Subcutaneous abdominal adipose tissue (tissue), 5 donors: ENCODE measurements around the gene MMP20.
"Not testable (repeated sequence)": the region's sequence is repeated elsewhere in the genome, so short reads cannot be mapped to it uniquely, and the experiment has no call there.

Experiments
- H3K27ac ChIP-seq: one replicate; pipeline ENCODE4 v1.7.0; 2013; ENCODE audit warnings: low read depth, mild to moderate bottlenecking, inconsistent platforms, low read length, moderate library complexity
- H3K27me3 ChIP-seq, 5 donors: one replicate each; pipeline ENCODE4 v1.7.0; 2013; ENCODE audit warnings: low read length in 5 of 5, inconsistent platforms in 1 of 5; ENCODE audit not compliant: control insufficient read depth in 5 of 5, insufficient read depth in 4 of 5
- H3K36me3 ChIP-seq, 5 donors: one replicate each; pipeline ENCODE4 v1.7.0; 2013; ENCODE audit warnings: low read length in 5 of 5; ENCODE audit not compliant: control insufficient read depth in 5 of 5, insufficient read depth in 5 of 5
- H3K4me1 ChIP-seq, 5 donors: one replicate each; pipeline ENCODE4 v1.7.0; 2013; ENCODE audit warnings: low read length in 5 of 5, mild to moderate bottlenecking in 3 of 5, moderate library complexity in 1 of 5; ENCODE audit not compliant: control insufficient read depth in 5 of 5, insufficient read depth in 5 of 5
- H3K4me3 ChIP-seq, 5 donors: one replicate each; pipeline ENCODE4 v1.7.0; 2013; ENCODE audit warnings: low read length in 5 of 5, low read depth in 1 of 5
- H3K9ac ChIP-seq, 5 donors: one replicate each; pipeline ENCODE4 v1.7.0; 2013; ENCODE audit warnings: low read length in 5 of 5, mild to moderate bottlenecking in 4 of 5, moderate library complexity in 3 of 5
- H3K9me3 ChIP-seq, 5 donors: one replicate each; pipeline ENCODE4 v1.7.0; 2013; ENCODE audit warnings: low read length in 5 of 5; ENCODE audit not compliant: control insufficient read depth in 5 of 5
- donor health status: healthy.
- donor health status: healthy.
- donor health status: healthy.
- donor health status: healthy.
- donor health status: healthy.

The MMP20 gene

GRCh38 chr11:102647430-102647829 is 22.3 kb upstream of the MMP20 start:
- H3K27me3 ChIP-seq, result no peaks in the 10 kb centered on the region

GRCh38 chr11:102643941-102644340 is 18.8 kb upstream of the MMP20 start:
- Histone ChIP-seq H3K36me3 (no peaks in the 10 kb centered on the region), H3K4me3 (no peak overlapping the region), H3K27ac (no peak overlapping the region), H3K9ac (no peak overlapping the region), H3K27me3 (no peaks in the 10 kb centered on the region), H3K9me3 (no peaks in the 10 kb centered on the region), H3K4me1 (peaks cover 0 to 3% (median 0%) of the 10 kb centered on the region in 5 donors)

More at GRCh38 chr11:102647430-102647829, 22.3 kb upstream of the MMP20 start:
- no peaks in the 10 kb centered on the region for H3K4me1 ChIP-seq
- H3K27ac ChIP-seq, result no peak overlapping the region
- H3K9ac ChIP-seq, result no peak overlapping the region
- no peaks in the 10 kb centered on the region for H3K36me3 ChIP-seq
- H3K9me3 ChIP-seq, result no peaks in the 10 kb centered on the region
- H3K4me3 ChIP-seq, result no peak overlapping the region

GRCh38 chr11:102640946-102641345 is 15.8 kb upstream of the MMP20 start:
- H3K27ac ChIP-seq, result no peak overlapping the region
- H3K9me3 ChIP-seq, result no peaks in the 10 kb centered on the region
- H3K9ac ChIP-seq, result no peak overlapping the region
- no peaks in the 10 kb centered on the region for H3K27me3 ChIP-seq
- peaks cover 0 to 3% (median 0%) of the 10 kb centered on the region in 5 donors for H3K4me1 ChIP-seq
- H3K36me3 ChIP-seq, result no peaks in the 10 kb centered on the region
- H3K4me3 ChIP-seq, result no peak overlapping the region

GRCh38 chr11:102639656-102640055 is 14.5 kb upstream of the MMP20 start:
- Histone ChIP-seq H3K9me3 (no peaks in the 10 kb centered on the region), H3K9ac (no peak overlapping the region), H3K4me3 (no peak overlapping the region), H3K27me3 (no peaks in the 10 kb centered on the region), H3K27ac (no peak overlapping the region), H3K4me1 (peaks cover 0 to 3% (median 0%) of the 10 kb centered on the region in 5 donors), H3K36me3 (no peaks in the 10 kb centered on the region)

GRCh38 chr11:102637731-102638130 is 12.6 kb upstream of the MMP20 start:
- Histone ChIP-seq H3K27ac (no peak overlapping the region), H3K9ac (no peak overlapping the region), H3K27me3 (no peaks in the 10 kb centered on the region), H3K4me1 (peaks cover 0 to 3% (median 0%) of the 10 kb centered on the region in 5 donors), H3K4me3 (no peak overlapping the region), H3K9me3 (no peaks in the 10 kb centered on the region), H3K36me3 (no peaks in the 10 kb centered on the region)

- Histone ChIP-seq H3K9me3 (no peaks in the 10 kb centered on the region), H3K9ac (no peak overlapping the region), H3K27me3 (no peaks in the 10 kb centered on the region), H3K36me3 (no peaks in the 10 kb centered on the region), H3K27ac (no peak overlapping the region), H3K4me1 (no peaks in the 10 kb centered on the region), H3K4me3 (no peak overlapping the region)
These were observed 8.4 kb upstream of the MMP20 start for GRCh38 chr11:102633385-102634026.

- H3K27me3 ChIP-seq, result no peaks in the 10 kb centered on the region
- no peak overlapping the region for H3K27ac ChIP-seq
- H3K9ac ChIP-seq, result no peak overlapping the region
- H3K9me3 ChIP-seq, result no peaks in the 10 kb centered on the region
- no peaks in the 10 kb centered on the region for H3K4me1 ChIP-seq
- H3K4me3 ChIP-seq, result no peak overlapping the region
- no peaks in the 10 kb centered on the region for H3K36me3 ChIP-seq
These were observed 6.9 kb upstream of the MMP20 start for GRCh38 chr11:102632026-102632425.

GRCh38 chr11:102630598-102631448 is 5.7 kb upstream of the MMP20 start:
- Histone ChIP-seq H3K27me3 (no peaks in the 10 kb centered on the region), H3K36me3 (no peaks in the 10 kb centered on the region), H3K9me3 (no peaks in the 10 kb centered on the region), H3K4me3 (no peak overlapping the region), H3K4me1 (no peaks in the 10 kb centered on the region), H3K9ac (no peak overlapping the region), H3K27ac (no peak overlapping the region)

- H3K36me3 ChIP-seq, H3K27me3 ChIP-seq, H3K27ac ChIP-seq: not testable (repeated sequence)
These were observed 4.8 kb upstream of the MMP20 start for GRCh38 chr11:102629908-102630307.

GRCh38 chr11:102626676-102627075 is 1.5 kb upstream of the MMP20 start:
- Histone ChIP-seq H3K4me1 (no peaks in the 10 kb centered on the region), H3K4me3 (no peak overlapping the region), H3K9me3 (no peaks in the 10 kb centered on the region), H3K27me3 (no peaks in the 10 kb centered on the region), H3K36me3 (no peaks in the 10 kb centered on the region), H3K27ac (no peak overlapping the region), H3K9ac (no peak overlapping the region)

More at GRCh38 chr11:102629908-102630307, 4.8 kb upstream of the MMP20 start:
- not testable (repeated sequence) for H3K9me3 ChIP-seq, H3K4me1 ChIP-seq, H3K9ac ChIP-seq, H3K4me3 ChIP-seq
